Gastroesophageal sphincter (tissue), 3 donors: ENCODE measurements around the gene NUDT2.

Source experiments
- CTCF ChIP-seq, 4 experiments: fragments of 200-600 bp in 2 of 4; fragments of 450-650 bp in 2 of 4; sonication (generic) in 1 of 4; IDR thresholded peaks; one replicate each; pipeline ENCODE4 v1.5.1; 2017 to 2019; ENCODE audit warnings: antibody characterized with exemption in 4 of 4, mild to moderate bottlenecking in 2 of 4, moderate library complexity in 2 of 4
- EP300 ChIP-seq: sonication (generic); formaldehyde crosslinking; IDR thresholded peaks from one replicate; pipeline ENCODE4 v1.6.1; 2017; ENCODE audit warnings: antibody characterized with exemption, mild to moderate bottlenecking
- POLR2A ChIP-seq, 2 donors: fragments of 450-650 bp; IDR thresholded peaks; one replicate each; pipeline ENCODE4 v1.6.1; 2017; ENCODE audit warnings: antibody characterized with exemption in 2 of 2, mild to moderate bottlenecking in 2 of 2, moderate library complexity in 1 of 2
- POLR2AphosphoS5 ChIP-seq: sonication (generic); formaldehyde crosslinking; IDR thresholded peaks from one replicate; pipeline ENCODE4 v1.6.1; 2017; ENCODE audit warnings: antibody characterized with exemption

GRCh38 chr9:34291423-34291822 lies 37.9 kb upstream of the NUDT2 start:
- TF ChIP-seq POLR2A (IDR thresholded peaks at IDR 0.05) (no peak), EP300 (no peak), CTCF (IDR thresholded peaks at IDR 0.05) (no peak), POLR2AphosphoS5 (no peak)
